Activated CD4-positive, alpha-beta T cell treated with anti-CD3 and anti-CD28 coated beads, Interleukin-2, amount 50 U/mL, for 1 hour (primary cell): ENCODE data around the gene UMAD1.
"Not testable (repeated sequence)": the region's sequence is repeated elsewhere in the genome, so short reads cannot be mapped to it uniquely, and the experiment has no call there.

Source experiments
- DNase-seq: peaks from one replicate; pipeline ENCODE4 v3.0.0-alpha.2; 2020

Gene UMAD1

DNA sequence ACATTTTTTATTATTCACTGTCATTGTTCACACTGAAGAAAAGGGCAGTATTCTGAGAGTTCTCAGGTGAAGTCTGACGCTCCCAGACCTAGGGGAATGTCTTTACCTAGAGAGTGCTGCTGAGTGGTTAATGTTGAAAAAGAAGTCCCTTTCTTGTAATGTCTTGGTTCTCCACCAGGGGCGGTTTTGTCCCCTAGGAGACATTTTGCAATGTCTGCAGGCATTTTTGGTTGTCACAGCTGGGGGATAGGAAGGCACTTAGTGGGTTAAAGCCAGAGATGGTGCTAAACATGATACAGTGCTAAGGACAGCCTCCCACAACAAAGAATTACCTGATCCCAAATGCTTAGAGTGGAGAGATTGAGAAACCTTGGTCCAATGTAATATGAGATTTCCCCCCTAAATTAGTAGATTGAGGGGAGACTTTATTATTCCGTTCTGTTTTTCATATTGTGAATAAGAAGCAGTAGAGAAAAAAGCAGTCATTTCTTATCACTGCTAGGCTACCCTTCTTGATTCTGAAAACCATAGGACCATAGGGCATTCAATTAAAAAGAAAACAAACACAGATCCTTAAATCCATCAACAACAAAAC lies 13.1 kb downstream of the UMAD1 start:
- DNase-seq = no peak

DNA sequence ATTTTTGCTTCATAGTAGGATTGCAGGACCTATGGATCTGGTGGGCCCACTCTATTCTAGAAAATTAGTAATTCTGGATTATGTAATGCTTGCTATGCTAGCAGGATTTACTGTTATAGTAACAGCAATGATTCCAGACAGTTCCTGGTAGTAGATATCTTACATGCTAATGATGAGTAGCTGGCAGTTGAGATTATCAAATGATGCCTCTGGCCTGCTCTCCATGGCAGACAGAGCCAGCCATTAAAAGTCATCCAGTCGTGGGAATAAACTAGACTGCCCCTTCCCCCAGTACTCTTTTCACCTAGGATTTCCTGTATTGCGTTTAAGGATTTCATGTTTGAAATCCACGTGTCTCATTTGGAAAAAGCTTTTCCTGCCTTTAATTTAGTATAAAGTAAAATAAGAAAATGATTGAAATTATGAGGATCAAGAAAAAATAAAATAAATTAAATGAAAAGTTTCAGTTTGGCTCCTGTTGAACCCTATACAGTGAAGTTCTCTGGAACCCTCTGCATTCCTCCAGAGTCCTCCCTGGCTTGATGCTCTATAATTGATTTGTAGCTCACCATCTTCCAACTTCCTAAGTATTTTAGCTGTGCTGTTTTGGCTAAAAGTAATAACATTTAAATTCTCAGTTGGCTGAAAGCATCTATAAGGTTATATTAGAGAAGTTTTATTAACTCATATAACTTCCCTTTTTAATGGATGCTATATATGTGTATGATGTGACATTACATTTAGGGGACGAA lies 14.6 kb downstream of the UMAD1 start:
- DNase-seq = no peak

DNA sequence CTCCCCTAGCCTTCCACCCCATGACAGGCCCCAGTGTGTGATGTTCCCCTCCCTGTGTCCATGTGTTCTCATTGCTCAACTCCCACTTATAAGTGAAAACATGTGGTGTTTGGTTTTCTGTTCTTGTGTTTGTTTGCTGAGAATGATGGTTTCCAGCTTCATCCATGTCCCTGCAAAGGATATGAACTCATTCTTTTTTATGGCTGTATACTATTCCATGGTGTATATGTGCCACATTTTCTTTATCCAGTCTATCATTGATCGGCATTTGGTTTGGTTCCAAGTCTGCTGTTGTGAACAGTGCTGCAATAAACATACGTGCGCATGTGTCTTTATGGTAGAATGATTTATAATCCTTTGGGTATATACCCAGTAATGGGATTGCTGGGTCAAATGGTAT lies 15.9 kb downstream of the UMAD1 start:
- not testable (repeated sequence) for DNase-seq

DNA sequence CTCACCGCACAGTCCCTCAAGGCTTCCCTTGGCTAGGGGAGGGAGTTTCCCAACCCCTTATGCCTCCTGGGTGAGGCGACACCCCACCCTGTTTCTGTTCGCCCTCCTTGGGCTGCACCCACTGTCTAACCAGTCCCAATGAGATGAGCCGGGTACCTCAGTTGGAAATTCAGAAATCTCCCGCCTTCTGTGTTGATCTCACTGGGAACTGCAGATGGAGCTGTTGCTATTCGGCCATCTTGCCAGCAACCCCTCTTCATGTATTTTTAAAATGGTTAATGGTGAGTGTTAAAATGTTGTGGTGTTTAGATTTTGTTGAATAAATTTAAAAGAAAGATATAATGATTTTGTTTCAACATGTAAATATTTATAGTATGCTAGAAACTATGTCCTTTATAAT lies 22.0 kb downstream of the UMAD1 start:
- DNase-seq = no peak

DNA sequence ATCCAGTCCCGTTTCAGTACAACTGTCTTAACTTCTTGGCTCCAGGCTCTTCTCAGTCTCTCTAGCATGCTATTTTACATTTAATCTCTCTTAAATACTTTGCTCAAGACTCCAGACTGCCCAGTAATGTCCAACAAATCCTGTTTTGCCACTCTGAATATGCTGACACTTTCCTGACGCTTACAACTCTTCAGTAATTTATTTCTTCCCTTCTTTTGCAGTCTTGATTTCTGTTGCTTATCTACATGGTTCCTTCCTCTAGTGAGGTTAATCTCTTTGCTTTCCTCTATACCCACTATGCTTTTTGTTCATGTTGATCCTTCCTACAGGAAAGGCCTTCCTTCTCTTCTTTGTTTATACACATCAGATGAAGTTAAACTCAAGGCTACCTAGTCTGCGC lies 23.7 kb downstream of the UMAD1 start:
- DNase-seq = no peak

DNA sequence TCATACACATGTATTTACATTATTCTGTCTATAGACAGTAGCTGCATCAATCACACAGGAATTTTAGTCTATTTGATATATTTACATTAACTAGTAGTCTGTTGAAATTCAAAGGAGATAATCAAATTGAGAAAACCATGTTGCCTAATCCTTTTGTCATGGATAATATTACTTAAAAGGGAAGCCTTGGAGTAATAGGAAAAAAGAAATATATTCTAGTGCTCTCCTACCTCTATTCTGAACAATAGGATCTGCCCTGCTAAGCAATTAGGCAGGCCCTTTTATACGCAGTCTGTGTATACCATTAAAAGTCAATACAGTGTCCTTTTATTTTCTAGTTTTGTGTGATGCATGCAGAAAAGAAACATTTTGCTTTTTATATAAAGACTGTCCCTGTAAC lies 24.5 kb downstream of the UMAD1 start:
- no peak for DNase-seq

DNA sequence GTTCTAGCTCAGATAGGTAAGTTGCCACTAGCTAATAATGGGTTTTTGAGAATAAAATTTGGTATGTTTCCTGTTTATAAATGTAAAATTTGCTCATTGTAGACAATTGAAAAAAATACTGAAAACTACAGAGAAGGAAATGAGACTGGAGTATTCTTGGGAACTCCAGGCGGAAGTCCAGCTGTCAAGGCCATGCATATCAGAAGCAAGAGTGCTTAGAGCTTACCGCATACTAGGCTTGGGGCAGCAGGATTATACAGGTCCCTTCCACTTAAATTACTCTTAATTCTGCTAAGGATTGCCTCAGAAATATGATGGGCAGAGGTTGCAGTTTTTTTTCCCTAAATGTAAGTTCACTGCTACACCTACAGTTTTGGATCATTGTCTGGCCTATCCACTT lies 26.6 kb downstream of the UMAD1 start:
- no peak for DNase-seq

DNA sequence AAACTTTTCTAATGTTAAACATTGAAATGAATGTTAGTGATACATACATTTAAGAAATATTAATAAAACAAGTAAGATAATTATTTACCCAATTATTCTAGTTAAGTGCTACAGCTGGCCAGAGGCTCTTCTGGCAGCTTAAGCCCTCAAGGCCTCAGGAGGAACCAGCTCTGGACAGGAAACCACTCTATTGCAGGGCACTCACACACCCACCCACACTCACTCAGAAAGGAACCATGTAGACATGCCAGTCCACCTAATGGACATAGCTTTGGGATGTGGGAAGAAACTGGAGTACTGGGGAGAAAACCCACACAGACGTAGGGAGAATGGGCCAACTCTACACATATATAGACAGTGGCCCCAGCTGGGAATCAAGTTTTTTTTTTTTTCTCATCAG lies 28.2 kb downstream of the UMAD1 start:
- DNase-seq = no peak

DNA sequence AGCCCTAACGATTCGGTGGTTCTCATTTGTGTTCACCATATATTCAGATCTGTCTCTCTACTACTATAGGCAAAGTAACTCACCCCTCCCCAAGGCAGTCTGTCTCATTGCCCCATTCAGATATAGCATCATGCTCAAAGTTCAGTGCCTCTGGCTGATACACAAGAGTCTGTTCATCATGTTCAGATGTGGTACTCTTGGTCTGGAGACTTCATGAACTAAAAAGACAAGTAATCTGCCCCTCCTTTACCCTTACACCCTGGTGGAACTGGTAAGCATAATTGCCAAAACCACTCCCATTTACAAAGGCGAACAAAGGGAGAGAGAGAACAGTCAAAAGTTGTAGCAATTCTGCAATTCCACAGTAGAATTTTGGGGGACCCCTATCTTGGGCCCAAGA lies 29.9 kb downstream of the UMAD1 start:
- DNase-seq = no peak

DNA sequence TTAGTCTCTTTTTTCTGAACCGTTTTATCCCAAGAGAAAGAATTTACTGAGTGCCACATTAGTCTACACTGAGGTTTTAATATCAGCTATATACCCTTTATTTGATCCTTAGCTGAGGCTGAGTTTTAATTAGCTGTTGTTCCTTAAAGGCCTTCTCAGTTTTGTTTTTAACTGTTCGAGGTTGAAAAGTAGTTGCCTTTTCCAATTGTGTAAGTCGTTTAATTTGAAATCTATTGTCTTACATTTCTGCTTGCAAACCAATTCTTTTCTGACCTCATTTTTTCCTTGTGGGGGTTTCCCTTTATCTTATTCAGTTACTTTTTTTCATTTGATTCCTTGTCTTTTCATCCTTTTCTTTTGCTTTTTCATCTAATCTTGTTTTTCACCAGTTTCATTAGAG lies 30.8 kb downstream of the UMAD1 start:
- no peak for DNase-seq

DNA sequence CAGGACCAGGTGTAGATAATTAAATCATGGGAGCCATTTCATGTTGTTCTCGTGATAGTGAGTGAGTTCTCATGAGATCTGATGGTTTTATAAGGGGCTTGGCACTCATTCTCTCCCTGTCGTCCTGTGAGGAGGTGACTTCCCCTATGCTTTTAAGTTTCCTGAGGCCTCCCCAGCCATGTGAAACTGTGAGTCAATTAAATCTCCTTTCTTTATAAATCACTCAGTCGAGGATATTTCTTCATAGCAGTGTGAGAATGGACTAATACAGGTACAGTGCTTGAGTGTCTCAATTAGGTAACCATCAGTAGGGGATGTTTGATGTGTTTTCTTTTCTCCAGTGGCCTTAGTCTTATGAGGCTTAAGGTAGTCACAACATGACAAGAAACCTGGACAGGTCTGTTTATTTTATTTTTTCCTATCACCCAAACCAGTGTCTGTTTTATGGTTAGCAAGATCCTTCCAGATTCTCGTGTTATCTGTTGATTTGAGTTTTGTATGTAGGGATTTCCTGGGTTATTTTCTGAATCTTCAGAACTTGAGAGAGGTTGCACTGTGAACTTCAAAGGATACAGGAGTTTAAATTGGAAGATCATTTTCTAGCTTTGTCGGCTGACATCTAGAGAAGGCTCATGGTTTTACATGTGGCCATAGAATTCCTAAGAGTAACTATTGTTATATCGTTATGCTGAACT lies 32.1 kb downstream of the UMAD1 start:
- no peak for DNase-seq

DNA sequence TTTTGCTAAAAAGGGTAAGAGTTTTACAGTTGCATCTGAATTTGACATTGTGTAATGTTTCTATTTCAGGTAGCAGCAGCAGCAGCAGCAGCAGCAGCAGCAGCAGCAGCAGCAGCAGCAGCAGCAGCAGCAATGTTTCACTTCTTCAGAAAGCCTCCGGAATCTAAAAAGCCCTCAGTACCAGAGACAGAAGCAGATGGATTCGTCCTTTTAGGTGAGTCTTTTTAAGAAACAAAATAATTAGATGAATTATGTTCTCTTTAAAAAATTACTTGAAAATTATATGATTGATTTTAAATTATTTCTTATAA lies 32.6 kb downstream of the UMAD1 start:
- no peak for DNase-seq

DNA sequence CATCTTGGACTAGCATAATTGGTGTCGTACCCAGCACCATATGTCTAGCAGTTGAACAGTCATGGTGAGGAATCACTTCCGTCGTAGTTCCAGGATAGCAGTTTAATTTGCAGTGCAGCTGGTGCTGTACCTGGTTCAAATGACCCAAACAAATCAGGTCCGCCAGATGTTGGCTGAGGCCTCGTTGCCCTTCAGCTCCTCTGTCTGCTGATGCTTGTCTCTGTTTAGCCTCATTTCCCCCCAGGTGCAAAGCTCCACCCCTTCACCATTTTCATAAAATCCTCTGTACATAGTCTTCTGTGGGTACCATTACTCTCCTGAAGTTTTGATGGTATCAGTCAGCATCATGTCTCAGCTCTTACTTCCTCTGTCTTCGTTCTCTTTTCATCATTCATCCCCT lies 35.1 kb downstream of the UMAD1 start:
- DNase-seq = no peak

DNA sequence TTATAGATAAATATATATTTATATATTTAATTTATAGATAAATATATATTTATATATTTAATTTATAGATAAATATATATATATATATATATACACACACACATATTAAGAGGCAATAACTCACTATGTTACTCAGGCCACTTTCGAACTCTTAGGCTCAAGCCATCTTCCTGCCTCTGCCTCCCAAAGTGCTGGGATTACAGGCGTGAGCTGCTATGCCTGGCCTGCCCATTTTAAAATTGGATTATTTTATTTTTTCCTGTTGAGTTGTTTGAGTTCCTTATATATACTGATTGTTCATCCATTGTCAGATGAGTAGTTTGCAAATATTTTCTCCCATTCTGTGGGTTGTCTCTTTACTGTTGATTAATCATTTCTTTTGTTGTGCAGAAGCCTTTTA lies 39.1 kb downstream of the UMAD1 start:
- not testable (repeated sequence) for DNase-seq

DNA sequence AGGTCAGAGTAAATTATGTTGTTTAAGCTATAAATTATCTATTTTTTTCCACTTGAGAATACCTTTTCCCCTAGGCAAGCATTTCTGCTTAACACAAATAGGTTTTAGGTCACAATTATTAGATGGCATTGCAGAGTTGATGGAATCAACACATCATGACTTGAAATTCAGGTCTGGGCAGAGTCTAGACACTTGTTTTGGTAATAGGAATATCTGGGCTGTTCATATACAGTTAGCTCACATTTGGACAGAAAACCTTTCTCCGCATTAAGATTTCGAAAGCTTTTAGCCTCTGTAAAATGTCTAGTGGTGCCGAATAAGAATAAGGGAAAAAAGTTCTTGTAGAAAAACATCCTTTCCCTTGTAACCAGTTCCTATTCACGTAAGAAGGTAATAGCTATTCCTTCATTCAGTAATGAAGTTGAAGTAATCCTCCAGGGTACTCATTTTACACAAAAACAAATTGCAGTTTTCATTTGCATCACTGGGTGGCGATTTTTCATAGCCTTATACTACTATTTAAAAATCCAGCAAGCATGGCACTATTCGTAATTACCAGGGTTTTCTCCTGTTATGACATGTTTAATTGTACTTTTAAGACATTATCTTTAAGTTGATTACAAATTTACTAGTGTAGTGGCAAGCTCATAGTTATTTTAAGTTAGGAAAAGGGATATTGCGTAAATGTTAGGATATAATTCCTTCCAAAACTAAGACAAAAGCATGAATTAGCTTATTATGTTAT lies 40.8 kb downstream of the UMAD1 start:
- peak; percentile 26 for DNase-seq

DNA sequence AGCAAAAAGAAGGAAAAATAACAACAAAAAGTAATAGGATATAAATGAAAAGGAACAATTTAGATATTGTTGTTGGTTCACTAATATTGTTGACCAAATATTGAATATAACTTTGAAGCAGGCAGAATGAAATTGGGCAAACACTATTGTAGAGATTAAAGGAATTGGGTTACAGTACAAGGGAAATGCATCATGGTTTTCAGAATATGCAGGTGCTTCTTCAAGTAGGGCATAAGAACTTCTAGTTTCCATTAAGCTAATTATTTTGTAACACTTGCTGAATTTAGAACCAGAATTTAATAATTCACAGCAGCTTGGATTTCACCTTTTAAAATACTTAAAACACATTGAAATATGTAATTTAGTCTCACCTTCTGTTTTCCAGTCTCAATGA lies 41.4 kb downstream of the UMAD1 start:
- no peak for DNase-seq

DNA sequence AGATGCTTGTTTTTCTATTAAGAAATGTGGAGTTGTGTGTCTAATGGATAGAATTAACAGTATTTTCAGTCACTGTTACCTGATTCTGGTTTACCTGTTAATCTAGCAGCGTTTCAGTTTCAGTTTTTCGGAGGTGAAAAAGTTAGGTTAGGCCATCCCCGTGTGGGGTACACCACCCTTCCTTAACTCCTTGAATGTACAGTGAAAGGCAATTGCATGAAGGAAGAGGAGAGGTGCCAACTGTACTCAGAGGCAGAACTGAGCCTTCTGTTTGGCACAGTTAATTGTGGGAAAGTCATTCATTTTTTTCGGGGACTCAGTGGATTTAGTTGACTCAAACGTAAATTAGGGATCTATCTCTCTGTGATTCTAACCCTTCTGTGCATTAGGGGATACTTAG lies 42.3 kb downstream of the UMAD1 start:
- DNase-seq = no peak

DNA sequence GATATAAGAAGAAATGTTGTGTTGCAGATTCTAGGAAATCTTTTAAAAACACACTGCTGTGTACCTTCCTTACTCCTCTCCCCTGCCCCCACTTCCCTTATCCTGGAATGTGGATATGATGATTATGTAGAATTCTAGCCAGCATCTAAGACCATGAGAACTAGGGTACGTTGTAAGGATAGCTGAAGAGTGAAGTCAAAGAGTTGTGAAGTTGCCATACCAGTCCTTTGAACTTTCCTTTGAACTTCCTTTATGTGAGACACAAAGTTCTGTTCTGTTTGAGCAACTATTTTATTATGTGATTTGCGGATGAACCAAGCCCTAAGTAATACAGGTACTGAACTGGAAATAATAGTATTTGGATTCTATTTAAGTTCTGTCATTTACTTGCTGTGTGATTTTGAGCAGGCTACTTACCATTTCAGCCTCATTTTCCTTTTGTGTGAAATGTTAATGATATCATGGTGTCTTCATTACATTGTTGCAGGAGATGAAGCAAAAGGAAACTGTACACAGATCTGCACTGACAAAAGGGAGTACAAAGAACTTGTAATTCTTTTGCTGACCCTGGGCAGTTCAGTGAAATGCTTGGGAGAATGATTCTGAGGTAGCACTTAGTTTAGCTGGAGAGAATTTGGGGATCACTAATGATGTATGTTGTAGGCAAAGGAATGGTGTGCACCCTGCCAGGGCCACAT lies 46.4 kb downstream of the UMAD1 start:
- DNase-seq = no peak

DNA sequence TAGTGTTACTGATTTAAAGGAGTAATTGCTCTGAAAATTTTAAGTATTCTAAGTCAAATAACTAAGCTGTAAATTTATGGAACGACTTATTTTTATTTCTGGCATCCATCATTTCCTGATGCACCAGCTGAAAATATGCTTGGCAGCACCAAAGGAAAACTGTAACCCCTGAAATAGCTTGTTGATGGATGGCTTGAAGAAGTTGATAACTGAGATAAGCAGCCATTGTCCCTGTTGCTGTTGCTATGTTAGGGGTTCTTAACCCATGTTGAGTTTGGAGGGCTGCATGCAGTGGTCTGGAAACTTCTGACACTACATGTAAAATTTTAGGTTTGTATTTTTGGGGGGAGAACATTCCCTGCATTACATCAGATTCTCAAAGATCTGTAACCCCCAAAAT lies 47.2 kb downstream of the UMAD1 start:
- DNase-seq = no peak

DNA sequence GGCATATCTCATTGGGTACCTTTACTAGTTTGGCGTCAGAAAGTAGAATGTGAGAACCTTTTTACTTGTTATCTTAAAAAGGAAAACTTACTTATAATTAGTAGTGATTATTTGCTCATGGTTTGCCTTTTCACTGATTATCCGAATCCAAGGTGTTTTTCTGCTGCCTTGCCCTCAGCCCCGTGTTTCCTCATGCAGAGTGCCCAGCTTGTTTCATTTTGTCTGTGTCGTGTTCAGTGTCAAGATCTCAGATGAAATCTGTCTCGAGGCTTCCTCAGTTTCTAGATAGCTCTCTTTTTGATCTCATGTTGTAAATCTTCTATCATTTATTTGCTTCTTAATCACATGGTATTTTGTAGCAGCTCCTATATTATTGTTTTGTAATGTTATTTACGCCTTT lies 47.8 kb downstream of the UMAD1 start:
- no peak for DNase-seq

DNA sequence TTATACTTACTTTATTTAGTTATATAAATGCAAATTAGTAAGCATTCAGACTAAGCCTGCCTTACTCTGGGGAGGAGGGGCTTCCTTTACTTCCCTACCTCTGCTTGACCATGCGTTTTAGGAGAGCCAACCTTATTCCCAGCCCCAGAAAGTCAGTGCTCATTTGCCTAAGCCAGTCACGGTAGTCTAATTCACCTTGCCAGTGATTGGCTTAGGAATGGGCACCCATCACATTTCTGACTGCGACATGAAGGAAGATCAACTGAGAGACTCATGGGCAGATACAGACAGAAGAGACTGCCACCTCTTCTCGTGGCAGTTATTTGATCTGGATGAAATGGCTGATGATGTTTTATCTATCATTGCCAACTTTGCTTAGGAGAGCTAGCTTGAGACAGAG lies 48.4 kb downstream of the UMAD1 start:
- no peak for DNase-seq

DNA sequence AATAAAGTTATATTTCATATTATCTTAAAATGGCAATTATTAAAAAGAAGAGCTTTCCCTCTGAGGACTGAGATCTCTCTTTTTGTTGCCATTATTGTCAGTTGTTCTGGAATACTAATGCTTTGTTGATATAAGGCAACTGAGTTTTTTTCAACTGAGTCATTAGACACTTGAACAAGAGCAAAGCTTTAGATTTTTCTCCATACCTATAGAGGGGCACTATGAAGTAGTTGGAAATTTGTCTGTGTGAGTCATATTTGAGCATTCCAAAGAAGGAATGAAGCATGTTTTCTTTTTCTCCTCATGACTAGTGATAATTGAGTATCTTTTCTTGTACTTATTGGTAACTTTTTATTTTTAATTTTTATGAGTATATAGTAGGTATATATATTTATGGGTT lies 53.3 kb downstream of the UMAD1 start:
- no peak for DNase-seq

DNA sequence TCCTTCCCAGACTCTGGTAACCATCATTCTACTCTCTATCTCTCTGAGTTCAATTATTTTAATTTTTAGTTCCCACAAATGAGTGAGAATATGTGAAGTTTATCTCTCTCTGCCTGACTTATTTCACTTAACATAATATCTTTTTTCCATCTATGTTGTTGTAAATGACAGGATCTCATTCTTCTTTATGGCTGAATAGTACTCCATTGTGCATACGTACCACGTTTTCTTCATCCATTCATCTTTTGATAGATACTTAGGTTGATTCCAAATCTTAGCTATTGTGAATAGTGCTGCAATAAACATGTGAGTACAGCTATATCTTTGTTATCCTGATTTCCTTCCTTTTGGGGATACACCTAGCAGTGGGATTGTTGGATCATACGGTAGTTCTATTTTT lies 54.0 kb downstream of the UMAD1 start:
- DNase-seq = no peak
